D721Med (cell line): ENCODE results near the gene EIF4E3.
A peak's percentile ranks its signal among the peaks of the same experiment; 100 is the strongest.

Experiments
- DNase-seq: peaks from one replicate; pipeline ENCODE4 v3.0.0; 2011; ENCODE audit warnings: low spot score; ENCODE audit not compliant: insufficient read length
- FAIRE-seq: peaks from 2 replicates; lab custom pipeline; 2011; peaks lifted over from hg19 to GRCh38; lab: Jason Lieb, UNC
- CTCF ChIP-seq: IDR thresholded peaks from 2 replicates; pipeline ENCODE4 v1.5.1; 2012; ENCODE audit warnings: mild to moderate bottlenecking, control low read depth; ENCODE audit not compliant: insufficient read depth; ENCODE audit errors: missing control alignments

Gene EIF4E3

GRCh38 chr3:71662056-71662455 lies 63.1 kb downstream of the EIF4E3 start:
- no peak for DNase-seq
- no peak for FAIRE-seq
- TF ChIP-seq CTCF: no peak

GRCh38 chr3:71659864-71660591 lies 65.2 kb downstream of the EIF4E3 start:
- no peak for TF ChIP-seq CTCF
- DNase-seq: no peak
- FAIRE-seq: no peak

GRCh38 chr3:71657831-71658530 lies 67.2 kb downstream of the EIF4E3 start:
- FAIRE-seq: no peak
- DNase-seq: no peak

GRCh38 chr3:71655061-71655460 lies 70.1 kb downstream of the EIF4E3 start:
- FAIRE-seq: no peak
- DNase-seq: no peak
- TF ChIP-seq CTCF: no peak

More at GRCh38 chr3:71657831-71658530, 67.2 kb downstream of the EIF4E3 start:
- no peak for TF ChIP-seq CTCF

- FAIRE-seq (no peak), DNase-seq (no peak)
- no peak for TF ChIP-seq CTCF
Observed at GRCh38 chr3:71653414-71653807, 71.8 kb downstream of the EIF4E3 start.

GRCh38 chr3:71652781-71653413 lies 72.3 kb downstream of the EIF4E3 start:
- TF ChIP-seq CTCF: peak; percentile 77
- DNase-seq (peak; percentile 22), FAIRE-seq (peak; percentile 55)

- DNase-seq: no peak
- no peak for TF ChIP-seq CTCF
- FAIRE-seq: no peak
Observed at GRCh38 chr3:71651625-71652024, 73.6 kb downstream of the EIF4E3 start.
